Adipocyte (in vitro differentiated cells): ENCODE results near the gene KCNH2.
A peak's percentile ranks its signal among the peaks of the same experiment; 100 is the strongest.
"Not testable (repeated sequence)": the region's sequence is repeated elsewhere in the genome, so short reads cannot be mapped to it uniquely, and the experiment has no call there.

Experiments
- DNase-seq: peaks from one replicate; pipeline ENCODE4 v3.0.0-alpha.2; 2015; ENCODE audit warnings: low read depth
- H3K27me3 ChIP-seq: replicated peaks from 2 replicates; pipeline ENCODE4 v1.7.0; 2013; ENCODE audit warnings: mild to moderate bottlenecking, low read length, moderate library complexity; ENCODE audit not compliant: control insufficient read depth, insufficient read depth
- H3K36me3 ChIP-seq: 2 replicates; pipeline ENCODE4 v1.7.0; 2013; ENCODE audit warnings: low read length, mild to moderate bottlenecking, moderate library complexity; ENCODE audit not compliant: control insufficient read depth, insufficient read depth, severe bottlenecking
- H3K4me1 ChIP-seq: 2 replicates; pipeline ENCODE4 v1.7.0; 2013; ENCODE audit warnings: mild to moderate bottlenecking, low read length, moderate library complexity; ENCODE audit not compliant: control insufficient read depth, insufficient read depth
- H3K4me3 ChIP-seq: 2 replicates; pipeline ENCODE4 v1.7.0; 2013; ENCODE audit warnings: mild to moderate bottlenecking, low read length, moderate library complexity
- H3K9ac ChIP-seq: 2 replicates; pipeline ENCODE4 v1.7.0; 2013; ENCODE audit warnings: mild to moderate bottlenecking, low read length, moderate library complexity
- H3K9me3 ChIP-seq: 2 replicates; pipeline ENCODE4 v1.7.0; 2013; ENCODE audit warnings: mild to moderate bottlenecking, low read length, moderate library complexity; ENCODE audit not compliant: control insufficient read depth

The KCNH2 gene

GRCh38 chr7:151017370-151017952, 39.3 kb upstream of the KCNH2 start:
- Histone ChIP-seq H3K4me1 (peaks cover 22% of the 10 kb centered on the region), H3K27me3 (peaks cover 18% of the 10 kb centered on the region), H3K9ac (no peak overlapping the region), H3K36me3 (no peaks in the 10 kb centered on the region), H3K4me3 (no peak overlapping the region), H3K9me3 (no peaks in the 10 kb centered on the region)
- DNase-seq, result no peak

GRCh38 chr7:151016942-151017341, 38.8 kb upstream of the KCNH2 start:
- no peak for DNase-seq
- Histone ChIP-seq H3K4me1 (peaks cover 25% of the 10 kb centered on the region), H3K27me3 (peaks cover 21% of the 10 kb centered on the region), H3K9ac (no peak overlapping the region), H3K4me3 (no peak overlapping the region), H3K9me3 (no peaks in the 10 kb centered on the region), H3K36me3 (no peaks in the 10 kb centered on the region)

GRCh38 chr7:151016505-151016904, 38.4 kb upstream of the KCNH2 start:
- Histone ChIP-seq H3K36me3 (no peaks in the 10 kb centered on the region), H3K9ac (no peak overlapping the region), H3K4me1 (peaks cover 25% of the 10 kb centered on the region), H3K9me3 (no peaks in the 10 kb centered on the region), H3K4me3 (no peak overlapping the region), H3K27me3 (peaks cover 21% of the 10 kb centered on the region)
- no peak for DNase-seq

GRCh38 chr7:151015967-151016366, 37.8 kb upstream of the KCNH2 start:
- Histone ChIP-seq H3K9ac (no peak overlapping the region), H3K4me1 (peaks cover 25% of the 10 kb centered on the region), H3K9me3 (no peaks in the 10 kb centered on the region), H3K36me3 (no peaks in the 10 kb centered on the region), H3K4me3 (no peak overlapping the region), H3K27me3 (peaks cover 21% of the 10 kb centered on the region)
- no peak for DNase-seq

GRCh38 chr7:151014950-151015349, 36.8 kb upstream of the KCNH2 start:
- H3K9me3 ChIP-seq, result no peaks in the 10 kb centered on the region
- no peak overlapping the region for H3K9ac ChIP-seq
- peaks cover 21% of the 10 kb centered on the region for H3K27me3 ChIP-seq
- H3K4me3 ChIP-seq, result no peak overlapping the region
- no peaks in the 10 kb centered on the region for H3K36me3 ChIP-seq
- peaks cover 26% of the 10 kb centered on the region for H3K4me1 ChIP-seq
- no peak for DNase-seq

- H3K4me3 ChIP-seq, result peak overlapping the region; percentile 75
- H3K9ac ChIP-seq, result peak overlapping the region; percentile 51
- H3K9me3 ChIP-seq, result no peaks in the 10 kb centered on the region
- DNase-seq, result peak; percentile 63
- peaks cover 25% of the 10 kb centered on the region for H3K4me1 ChIP-seq
- H3K36me3 ChIP-seq, result no peaks in the 10 kb centered on the region
- peaks cover 21% of the 10 kb centered on the region for H3K27me3 ChIP-seq
Observed at GRCh38 chr7:151013733-151014497, 35.8 kb upstream of the KCNH2 start.

GRCh38 chr7:151013356-151013732, 35.2 kb upstream of the KCNH2 start:
- H3K36me3 ChIP-seq, result no peaks in the 10 kb centered on the region
- no peak overlapping the region for H3K9ac ChIP-seq
- peaks cover 19% of the 10 kb centered on the region for H3K27me3 ChIP-seq
- DNase-seq, result no peak
- peaks cover 20% of the 10 kb centered on the region for H3K4me1 ChIP-seq
- H3K9me3 ChIP-seq, result no peaks in the 10 kb centered on the region
- no peak overlapping the region for H3K4me3 ChIP-seq

GRCh38 chr7:151012911-151013347, 34.8 kb upstream of the KCNH2 start:
- peaks cover 17% of the 10 kb centered on the region for H3K27me3 ChIP-seq
- peak; percentile 47 for DNase-seq
- H3K4me3 ChIP-seq, result no peak overlapping the region
- H3K36me3 ChIP-seq, result no peaks in the 10 kb centered on the region
- H3K4me1 ChIP-seq, result peaks cover 19% of the 10 kb centered on the region
- no peak overlapping the region for H3K9ac ChIP-seq
- no peaks in the 10 kb centered on the region for H3K9me3 ChIP-seq

- Histone ChIP-seq H3K36me3 (no peaks in the 10 kb centered on the region), H3K4me3 (no peak overlapping the region), H3K9me3 (no peaks in the 10 kb centered on the region), H3K27me3 (peaks cover 9% of the 10 kb centered on the region), H3K9ac (no peak overlapping the region), H3K4me1 (peaks cover 19% of the 10 kb centered on the region)
- no peak for DNase-seq
Observed at GRCh38 chr7:151012031-151012692, 34.0 kb upstream of the KCNH2 start.

GRCh38 chr7:151011616-151012015, 33.5 kb upstream of the KCNH2 start:
- not testable (repeated sequence) for H3K9me3 ChIP-seq, DNase-seq, H3K9ac ChIP-seq, H3K36me3 ChIP-seq, H3K4me3 ChIP-seq, H3K27me3 ChIP-seq
- H3K4me1 ChIP-seq, result peaks cover 19% of the 10 kb centered on the region

GRCh38 chr7:151011097-151011409, 32.9 kb upstream of the KCNH2 start:
- Histone ChIP-seq H3K9me3 (no peaks in the 10 kb centered on the region), H3K36me3 (no peaks in the 10 kb centered on the region), H3K27me3 (peaks cover 5% of the 10 kb centered on the region), H3K4me1 (peaks cover 19% of the 10 kb centered on the region), H3K9ac (no peak overlapping the region), H3K4me3 (no peak overlapping the region)
- no peak for DNase-seq
